Osteocyte (in vitro differentiated cells): ENCODE results near the gene MIX23. TPM values are rescaled to one million over a fixed set of nuclear protein-coding genes. Genes with fewer than 3 reads are reported as not detected.
A peak's percentile ranks its signal among the peaks of the same experiment; 100 is the strongest.

Experiments
- DNase-seq: peaks from one replicate; pipeline ENCODE4 v3.0.0; 2021; ENCODE audit warnings: mixed read lengths; ENCODE audit not compliant: unreplicated experiment; ENCODE audit errors: extremely low spot score
- H3K27ac Mint-ChIP-seq: one replicate; pipeline ENCODE4 v1.8.0; 2021; ENCODE audit warnings: mild to moderate bottlenecking, mixed read lengths; ENCODE audit not compliant: unreplicated experiment
- H3K27me3 Mint-ChIP-seq: one replicate; pipeline ENCODE4 v1.8.0; 2021; ENCODE audit warnings: mixed read lengths; ENCODE audit not compliant: unreplicated experiment
- H3K36me3 Mint-ChIP-seq: one replicate; pipeline ENCODE4 v1.8.0; 2021; ENCODE audit warnings: mixed read lengths; ENCODE audit not compliant: unreplicated experiment
- H3K4me1 Mint-ChIP-seq: one replicate; pipeline ENCODE4 v1.8.0; 2021; ENCODE audit warnings: mixed read lengths; ENCODE audit not compliant: unreplicated experiment
- H3K4me3 Mint-ChIP-seq: one replicate; pipeline ENCODE4 v1.8.0; 2021; ENCODE audit warnings: mild to moderate bottlenecking, moderate library complexity, mixed read lengths; ENCODE audit not compliant: unreplicated experiment
- H3K9me3 Mint-ChIP-seq: one replicate; pipeline ENCODE4 v1.8.0; 2021; ENCODE audit warnings: mixed read lengths; ENCODE audit not compliant: unreplicated experiment
- CTCF ChIP-seq: fragments of 200-600 bp; sonication (generic); IDR thresholded peaks from 2 replicates; pipeline ENCODE4 v1.5.0; 2021; ENCODE audit warnings: antibody characterized with exemption, mild to moderate bottlenecking, moderate library complexity
- long read RNA-seq: library from polyadenylated mRNA; unstranded; transcript quantifications from one replicate; pipeline ENCODE4 v2.0.0, GENCODE V29; 2021
- total RNA-seq: library from RNA; stranded (reverse); gene quantifications from 2 replicates; pipeline ENCODE4 v1.2.1, GENCODE V29; 2021

The MIX23 gene
- 18.1 and 24.7 TPM in 2 replicates for total RNA-seq
- long read RNA-seq, partial matches to known transcripts = 0 of 4 reads
- long read RNA-seq, other reads (novel, unspliced or antisense) = 1 of 4 reads

DNA sequence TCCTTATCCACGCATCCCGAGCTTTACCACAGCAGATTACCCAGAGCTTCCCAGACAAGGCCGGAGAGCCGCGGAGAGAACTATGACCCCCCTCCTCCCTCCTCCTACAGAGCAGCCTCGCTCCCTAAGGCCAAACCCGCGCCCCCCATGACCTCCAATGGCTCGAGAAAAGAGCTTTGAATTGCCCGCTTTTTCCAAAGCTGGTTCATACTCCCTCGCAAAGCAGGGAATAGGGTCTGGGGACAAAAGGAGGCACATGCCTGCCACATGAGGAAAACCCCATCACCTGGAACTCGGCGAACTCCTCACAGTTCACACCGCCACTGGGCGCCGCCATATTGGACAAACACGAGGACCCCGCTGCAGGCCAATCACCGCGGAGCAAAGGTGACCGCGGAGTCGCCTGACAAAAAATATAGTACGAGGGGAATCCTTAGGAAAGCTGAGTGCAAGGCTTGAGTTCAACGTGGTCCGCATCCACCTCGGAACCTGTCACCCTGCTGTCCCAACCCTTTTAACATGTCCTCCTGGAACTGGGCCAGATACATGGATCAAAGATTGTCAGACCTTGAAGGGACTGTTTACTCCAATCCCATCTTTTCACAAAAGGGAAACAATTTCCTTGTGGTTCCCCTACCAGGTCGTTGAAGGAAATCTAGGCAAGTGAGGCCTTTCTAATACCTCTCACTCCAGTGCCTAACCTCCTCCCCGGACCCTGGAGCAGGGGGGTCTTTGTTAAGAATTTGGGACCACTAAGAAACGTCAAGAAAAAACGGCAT, at the start of gene MIX23:
Gene MIX23, minus strand, starts transcription at position 344 of the 779 bp plus-strand sequence. Its CDS starts 7 bp downstream, at position 337.
- Mint-ChIP-seq H3K36me3 (no peaks in the 10 kb centered on the region), H3K27ac (peak within 1 kb of the TSS; percentile 95), H3K4me1 (peaks cover 25% of the 10 kb centered on the region), H3K9me3 (no peaks in the 10 kb centered on the region), H3K27me3 (no peaks in the 10 kb centered on the region), H3K4me3 (peak within 1 kb of the TSS; percentile 90)
- no peak for TF ChIP-seq CTCF
- peak; percentile 93 for DNase-seq

DNA sequence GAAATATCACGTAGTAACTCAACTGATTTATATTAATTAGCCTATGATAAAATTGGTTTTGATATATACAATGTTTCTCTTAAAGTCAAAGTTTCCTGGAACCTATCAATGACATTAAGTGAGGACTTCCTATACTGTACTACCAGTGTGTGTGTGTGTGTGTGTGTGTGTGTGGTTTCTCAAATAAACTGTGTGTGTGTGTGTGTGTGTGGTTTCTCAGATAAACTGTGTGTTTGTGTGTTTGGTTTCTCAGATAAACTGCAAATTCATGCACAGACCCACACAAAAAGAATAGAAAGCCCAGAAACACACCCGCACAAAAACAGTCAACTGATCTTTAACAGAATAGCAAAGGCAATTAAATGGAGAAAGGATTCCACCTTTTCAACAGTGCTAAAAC, 47.3 kb upstream of the MIX23 start:
- peaks cover 70% of the 10 kb centered on the region for H3K36me3 Mint-ChIP-seq
- H3K9me3 Mint-ChIP-seq = peaks cover 7% of the 10 kb centered on the region
- H3K27me3 Mint-ChIP-seq = no peaks in the 10 kb centered on the region
- no peak overlapping the region for H3K27ac Mint-ChIP-seq
- TF ChIP-seq CTCF = no peak
- DNase-seq = no peak
- H3K4me3 Mint-ChIP-seq = no peak overlapping the region
- H3K4me1 Mint-ChIP-seq = peaks cover 4% of the 10 kb centered on the region

DNA sequence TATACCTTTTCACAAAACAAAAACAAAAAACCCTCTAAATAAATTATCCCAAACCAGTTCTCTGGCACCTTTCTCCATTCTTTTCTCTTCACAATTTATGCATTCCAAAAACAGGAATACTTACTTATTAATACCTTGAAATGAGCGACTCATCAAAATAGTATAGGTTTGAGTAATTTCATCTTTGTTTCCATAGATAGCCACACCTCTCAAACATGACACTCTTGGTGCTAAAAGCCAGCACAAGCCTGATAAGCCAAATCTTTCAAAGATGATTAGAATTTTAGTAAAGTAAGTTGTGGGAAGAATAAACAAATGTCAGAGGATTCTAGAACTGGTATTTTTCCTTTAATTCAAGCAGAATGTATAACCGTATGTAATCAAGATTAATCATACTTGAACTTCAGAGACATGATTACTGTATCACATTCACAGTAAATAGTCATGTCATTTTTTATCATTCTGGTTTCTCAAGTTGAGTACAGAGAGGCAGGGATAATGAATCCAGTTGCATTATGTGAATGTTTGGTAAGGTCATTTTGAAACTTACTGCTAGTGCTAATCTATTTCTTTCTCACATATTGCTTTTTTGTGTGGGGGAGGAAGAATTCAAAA, 44.9 kb upstream of the MIX23 start:
- peaks cover 61% of the 10 kb centered on the region for H3K36me3 Mint-ChIP-seq
- no peak for TF ChIP-seq CTCF
- no peak overlapping the region for H3K27ac Mint-ChIP-seq
- H3K9me3 Mint-ChIP-seq = peaks cover 7% of the 10 kb centered on the region
- H3K4me1 Mint-ChIP-seq = peaks cover 4% of the 10 kb centered on the region
- no peaks in the 10 kb centered on the region for H3K27me3 Mint-ChIP-seq
- H3K4me3 Mint-ChIP-seq = no peak overlapping the region
- DNase-seq = no peak

- TF ChIP-seq CTCF = no peak
Measured at GRCh38 chr3:122421836-122422235, 38.8 kb upstream of the MIX23 start.

DNA sequence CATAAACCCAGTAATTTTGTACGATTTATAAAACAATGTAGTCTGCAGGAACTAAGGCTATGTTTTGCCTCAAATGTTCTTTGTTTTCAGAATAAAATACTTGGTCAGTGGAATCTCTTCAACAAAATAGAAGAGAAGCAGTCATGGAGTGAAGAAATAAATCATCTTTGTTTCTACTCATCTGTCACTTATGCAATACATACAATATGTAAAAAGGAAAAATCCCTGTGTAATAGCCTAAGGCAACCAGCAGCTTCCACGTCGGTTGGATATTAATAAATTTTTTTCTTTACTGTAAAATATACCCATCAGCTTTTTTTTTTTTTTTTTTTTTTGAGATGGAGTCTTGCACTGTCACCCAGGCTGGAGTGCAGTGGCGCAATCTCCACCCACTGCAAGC, 38.1 kb upstream of the MIX23 start:
- H3K27ac Mint-ChIP-seq = no peak overlapping the region
- no peaks in the 10 kb centered on the region for H3K27me3 Mint-ChIP-seq
- no peaks in the 10 kb centered on the region for H3K9me3 Mint-ChIP-seq
- H3K4me1 Mint-ChIP-seq = peaks cover 15% of the 10 kb centered on the region
- no peak overlapping the region for H3K4me3 Mint-ChIP-seq
- no peak for DNase-seq
- H3K36me3 Mint-ChIP-seq = peaks cover 22% of the 10 kb centered on the region
- no peak for TF ChIP-seq CTCF

More at GRCh38 chr3:122421836-122422235, 38.8 kb upstream of the MIX23 start:
- Mint-ChIP-seq H3K27ac (no peak overlapping the region), H3K4me3 (no peak overlapping the region), H3K9me3 (no peaks in the 10 kb centered on the region), H3K27me3 (no peaks in the 10 kb centered on the region), H3K36me3 (peaks cover 30% of the 10 kb centered on the region), H3K4me1 (peaks cover 9% of the 10 kb centered on the region)
- no peak for DNase-seq
